ENCODE measurements around the gene SLC25A41.

DNA sequence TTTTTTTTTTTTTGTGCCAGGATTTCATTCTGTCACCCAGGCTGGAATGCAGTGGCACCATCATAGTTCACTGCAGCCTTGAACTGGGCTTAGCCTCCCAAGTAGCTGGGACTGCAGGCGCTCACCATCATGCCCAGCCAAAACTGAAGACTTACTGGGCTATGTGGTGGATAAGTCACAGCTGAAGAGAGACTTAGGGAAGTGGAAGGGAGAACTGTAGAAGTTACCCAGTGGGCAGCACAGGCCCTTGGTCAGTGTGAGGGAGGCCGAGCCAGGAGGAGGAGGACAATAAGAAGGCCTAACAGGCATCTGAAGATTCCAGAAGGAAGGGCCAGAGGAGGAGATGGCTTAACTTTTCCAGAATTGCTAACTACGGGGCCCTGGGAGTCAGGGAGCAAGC is 53.8 kb downstream of the SLC25A41 start:
- no peak for TF ChIP-seq EZH2 (IDR thresholded peaks at IDR 0.05; ENCODE audit: low read depth, low read length, severe bottlenecking)
- TF ChIP-seq SIN3A (conservative IDR thresholded peaks at IDR 0.05 in 1 of 2, IDR thresholded peaks at IDR 0.05 in 1 of 2; ENCODE audit: low read depth in 1 of 2, low read length in 2 of 2): no peak
- TF ChIP-seq, protein P1, sequence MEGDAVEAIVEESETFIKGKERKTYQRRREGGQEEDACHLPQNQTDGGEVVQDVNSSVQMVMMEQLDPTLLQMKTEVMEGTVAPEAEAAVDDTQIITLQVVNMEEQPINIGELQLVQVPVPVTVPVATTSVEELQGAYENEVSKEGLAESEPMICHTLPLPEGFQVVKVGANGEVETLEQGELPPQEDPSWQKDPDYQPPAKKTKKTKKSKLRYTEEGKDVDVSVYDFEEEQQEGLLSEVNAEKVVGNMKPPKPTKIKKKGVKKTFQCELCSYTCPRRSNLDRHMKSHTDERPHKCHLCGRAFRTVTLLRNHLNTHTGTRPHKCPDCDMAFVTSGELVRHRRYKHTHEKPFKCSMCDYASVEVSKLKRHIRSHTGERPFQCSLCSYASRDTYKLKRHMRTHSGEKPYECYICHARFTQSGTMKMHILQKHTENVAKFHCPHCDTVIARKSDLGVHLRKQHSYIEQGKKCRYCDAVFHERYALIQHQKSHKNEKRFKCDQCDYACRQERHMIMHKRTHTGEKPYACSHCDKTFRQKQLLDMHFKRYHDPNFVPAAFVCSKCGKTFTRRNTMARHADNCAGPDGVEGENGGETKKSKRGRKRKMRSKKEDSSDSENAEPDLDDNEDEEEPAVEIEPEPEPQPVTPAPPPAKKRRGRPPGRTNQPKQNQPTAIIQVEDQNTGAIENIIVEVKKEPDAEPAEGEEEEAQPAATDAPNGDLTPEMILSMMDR (IDR thresholded peaks at IDR 0.05; ENCODE audit: control extremely low read depth in 1 of 3, insufficient read depth in 1 of 3, low read depth in 1 of 3, low read length in 3 of 3): no peak
- TF ChIP-seq RBBP5 (IDR thresholded peaks at IDR 0.05; ENCODE audit: borderline replicate concordance, low read depth, low read length): no peak

Measured in H1 (cell line).